ENCODE data around the gene CD58. TPM values are rescaled to one million over a fixed set of nuclear protein-coding genes. Genes with fewer than 3 reads are reported as not detected.
A peak's percentile ranks its signal among the peaks of the same experiment; 100 is the strongest.

CD58 gene
- total RNA-seq, 1 donor from 2014 or later: 7.2 TPM

- DNase-seq (ENCODE audit: extremely low spot score, unreplicated experiment): no peak
- H3K36me3 Mint-ChIP-seq: no peaks in the 10 kb centered on the region
- H3K4me3 Mint-ChIP-seq: peak overlapping the region; percentile 32
- no peaks in the 10 kb centered on the region for H3K27me3 Mint-ChIP-seq
- no peak for TF ChIP-seq CTCF (conservative IDR thresholded peaks at IDR 0.05)
- peak overlapping the region; percentile 57 for H3K27ac Mint-ChIP-seq
- H3K4me1 Mint-ChIP-seq (ENCODE audit: unreplicated experiment): peaks cover 45% of the 10 kb centered on the region
- no peaks in the 10 kb centered on the region for H3K9me3 Mint-ChIP-seq
These were observed 76.1 kb downstream of the CD58 start for GRCh38 chr1:116494745-116495144.

DNA sequence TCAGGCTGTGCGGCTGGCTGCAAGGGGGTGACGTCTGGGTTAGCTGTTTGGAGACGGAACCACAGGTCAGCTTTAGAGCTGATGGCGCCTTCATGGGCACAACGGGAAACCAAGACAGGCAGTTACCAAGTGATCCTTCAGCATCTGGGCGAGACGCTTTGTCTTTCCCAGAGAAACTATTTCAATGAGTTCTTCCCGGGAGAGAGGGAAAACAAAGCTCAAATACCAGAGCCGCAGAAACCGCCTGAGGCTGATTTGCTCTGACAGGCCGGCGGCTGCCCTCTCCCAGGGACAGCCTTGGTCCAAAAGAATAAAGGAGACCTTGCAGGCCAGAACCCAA, 76.5 kb downstream of the CD58 start:
- Mint-ChIP-seq H3K27ac (peak overlapping the region; percentile 57), H3K27me3 (no peaks in the 10 kb centered on the region), H3K36me3 (no peaks in the 10 kb centered on the region), H3K4me1 (ENCODE audit: unreplicated experiment) (peaks cover 47% of the 10 kb centered on the region), H3K4me3 (no peak overlapping the region), H3K9me3 (no peaks in the 10 kb centered on the region)
- TF ChIP-seq CTCF (conservative IDR thresholded peaks at IDR 0.05): no peak
- DNase-seq (ENCODE audit: extremely low spot score, unreplicated experiment): no peak

- Mint-ChIP-seq H3K27ac (peak overlapping the region; percentile 57), H3K36me3 (no peaks in the 10 kb centered on the region), H3K4me3 (no peak overlapping the region), H3K9me3 (no peaks in the 10 kb centered on the region), H3K4me1 (ENCODE audit: unreplicated experiment) (peaks cover 47% of the 10 kb centered on the region), H3K27me3 (no peaks in the 10 kb centered on the region)
- DNase-seq (ENCODE audit: extremely low spot score, unreplicated experiment): no peak
- TF ChIP-seq CTCF (conservative IDR thresholded peaks at IDR 0.05): no peak
These were observed 77.1 kb downstream of the CD58 start for GRCh38 chr1:116493484-116494352.

DNA sequence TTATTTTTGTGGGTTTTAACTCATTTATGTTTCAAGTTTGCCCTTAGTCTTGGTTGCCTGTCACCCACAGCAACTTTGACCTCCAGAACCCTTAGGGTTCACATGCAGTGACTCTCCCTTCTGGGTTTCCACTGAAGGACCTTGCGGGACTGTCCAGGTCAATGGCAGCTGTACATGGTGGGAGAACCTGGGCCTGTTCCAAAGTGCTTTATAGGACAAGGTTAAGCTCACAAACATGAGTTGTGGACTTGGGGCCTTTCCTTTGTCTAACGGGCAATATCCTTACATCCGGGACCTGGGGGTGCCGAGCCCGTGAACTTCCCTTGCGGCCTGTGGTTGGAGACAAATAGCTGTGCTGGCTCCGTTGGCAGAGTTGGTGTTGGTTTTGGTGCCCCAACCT, 77.8 kb downstream of the CD58 start:
- peaks cover 47% of the 10 kb centered on the region for H3K4me1 Mint-ChIP-seq (ENCODE audit: unreplicated experiment)

DNA sequence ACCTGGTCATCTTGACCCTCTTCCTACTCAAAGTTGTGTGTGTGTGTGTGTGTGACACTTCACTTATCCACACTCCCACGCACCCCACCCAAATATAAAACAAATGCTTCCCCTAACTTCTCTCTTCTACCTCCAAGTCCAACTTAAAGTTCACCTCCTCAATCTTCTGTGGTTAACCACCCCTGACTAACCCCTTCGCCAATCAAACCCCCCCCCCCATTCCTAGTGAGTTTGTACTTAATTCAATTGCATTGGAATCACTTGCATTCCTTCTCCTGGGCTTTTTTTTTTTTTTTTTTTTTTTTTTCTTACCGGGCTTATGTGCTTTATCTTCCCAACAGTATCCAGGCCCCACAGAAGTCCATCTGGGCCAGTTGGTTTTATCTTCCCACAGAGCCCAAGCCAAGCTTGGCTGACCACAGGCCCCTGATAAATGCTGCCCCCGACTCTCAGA, 78.4 kb downstream of the CD58 start:
- no peaks in the 10 kb centered on the region for H3K36me3 Mint-ChIP-seq
- no peak overlapping the region for H3K27ac Mint-ChIP-seq
- no peaks in the 10 kb centered on the region for H3K27me3 Mint-ChIP-seq
- peaks cover 47% of the 10 kb centered on the region for H3K4me1 Mint-ChIP-seq (ENCODE audit: unreplicated experiment)
- TF ChIP-seq CTCF (conservative IDR thresholded peaks at IDR 0.05): no peak
- no peak for DNase-seq (ENCODE audit: extremely low spot score, unreplicated experiment)
- no peak overlapping the region for H3K4me3 Mint-ChIP-seq
- no peaks in the 10 kb centered on the region for H3K9me3 Mint-ChIP-seq

More for the DNA sequence above, 77.8 kb downstream of the CD58 start:
- no peaks in the 10 kb centered on the region for H3K27me3 Mint-ChIP-seq
- H3K4me3 Mint-ChIP-seq: no peak overlapping the region
- no peak overlapping the region for H3K27ac Mint-ChIP-seq
- no peaks in the 10 kb centered on the region for H3K36me3 Mint-ChIP-seq
- no peak for DNase-seq (ENCODE audit: extremely low spot score, unreplicated experiment)
- no peaks in the 10 kb centered on the region for H3K9me3 Mint-ChIP-seq
- no peak for TF ChIP-seq CTCF (conservative IDR thresholded peaks at IDR 0.05)
